Lower leg skin (tissue), 4 donors: ENCODE measurements around the gene MYH7B. TPM values are rescaled to one million over a fixed set of nuclear protein-coding genes. Genes with fewer than 3 reads are reported as not detected.

Experiments used
- DNase-seq, 2 donors: peaks; one replicate each; pipeline ENCODE4 v3.0.0-alpha.2; 2019; ENCODE audit warnings: low spot score in 2 of 2
- H3K4me3 ChIP-seq: fragments of 200-600 bp; sonication (generic); 2 replicates; pipeline ENCODE4 v1.5.1; 2017; ENCODE audit warnings: mild to moderate bottlenecking, low read depth; ENCODE audit not compliant: poor library complexity, severe bottlenecking
- CTCF ChIP-seq, 3 donors: fragments of 450-650 bp; IDR thresholded peaks; one replicate each; pipeline ENCODE4 v1.5.1; 2016; ENCODE audit warnings: antibody characterized with exemption in 3 of 3, mild to moderate bottlenecking in 3 of 3, moderate library complexity in 2 of 3
- POLR2A ChIP-seq, 2 donors: fragments of 450-650 bp; IDR thresholded peaks; one replicate each; pipeline ENCODE4 v1.6.1; 2016 to 2017; ENCODE audit warnings: antibody characterized with exemption in 2 of 2, mild to moderate bottlenecking in 1 of 2, moderate library complexity in 1 of 2
- WGBS, 2 donors: methylation state at CpG; one replicate each; pipeline ENCODE4 v1.1.5; 2018; 5-methylcytosine and 5-hydroxymethylcytosine counted together
- intact Hi-C: fragments of 100-400 bp; cut with DNase I; formaldehyde crosslinking; loops from one replicate; pipeline ENCODE4 v1.15.0; 2023; ENCODE audit warnings: low total_unique reads
- total RNA-seq, 4 donors: library from RNA; depleted of rRNA; stranded (reverse); fragments of >200 nt; gene quantifications; one replicate each; pipeline ENCODE4 v1.1.0, GENCODE V29; 2016

MYH7B gene
- total RNA-seq, 4 donors from 2014 or later = 0.10 to 0.27 (median 0.18) TPM

- no peak for DNase-seq
- H3K4me3 ChIP-seq = no peak overlapping the region
- TF ChIP-seq CTCF (IDR thresholded peaks at IDR 0.05) (no peak), POLR2A (IDR thresholded peaks at IDR 0.05) (no peak)
- WGBS, 2 donors = 74 to 80% methylated on average over 11 to 14 of the region's 14 CpGs
- intact Hi-C loops = no loop called here
Measured at GRCh38 chr20:34995192-34995591, 39.5 kb downstream of the MYH7B start.

- intact Hi-C loops = no loop called here
- 89 to 99% methylated on average over 7 of the region's 7 CpGs for WGBS, 2 donors
- TF ChIP-seq CTCF (IDR thresholded peaks at IDR 0.05) (no peak), POLR2A (IDR thresholded peaks at IDR 0.05) (no peak)
- H3K4me3 ChIP-seq = no peak overlapping the region
- no peak for DNase-seq
Measured at GRCh38 chr20:34995696-34996095, 40.0 kb downstream of the MYH7B start.

GRCh38 chr20:34996243-34997028 lies 40.8 kb downstream of the MYH7B start:
- H3K4me3 ChIP-seq = no peak overlapping the region
- DNase-seq = no peak
- 95 to 97% methylated on average over 25 of the region's 26 CpGs for WGBS, 2 donors
- TF ChIP-seq POLR2A (IDR thresholded peaks at IDR 0.05) = no peak
- TF ChIP-seq CTCF (IDR thresholded peaks at IDR 0.05) = no peak
- intact Hi-C loops = no loop called here

- no peak for DNase-seq
- no peak for TF ChIP-seq CTCF (IDR thresholded peaks at IDR 0.05)
- intact Hi-C loops = no loop called here
- whole genome bisulfite sequencing, 2 donors = 39 to 44% methylated on average over 38 to 39 of the region's 39 CpGs
- no peak overlapping the region for H3K4me3 ChIP-seq
Measured at GRCh38 chr20:34997131-34997561, 41.5 kb downstream of the MYH7B start.

- 88 to 100% methylated on average over 2 of the region's 2 CpGs for WGBS, 2 donors
- TF ChIP-seq POLR2A (IDR thresholded peaks at IDR 0.05) (no peak), CTCF (IDR thresholded peaks at IDR 0.05) (no peak)
- intact Hi-C loops = no loop called here
- H3K4me3 ChIP-seq = no peak overlapping the region
- DNase-seq = no peak
Measured at GRCh38 chr20:34997774-34998173, 42.1 kb downstream of the MYH7B start.
